HG02885 (cell line): ENCODE data around the gene TAF1A.

ENCODE experiments used
- ATAC-seq: cut with Tn5 transposase; IDR thresholded peaks from one replicate; pipeline ENCODE4 v1.9.1; 2021; ENCODE audit warnings: mild to moderate bottlenecking; ENCODE audit not compliant: unreplicated experiment, poor library complexity

Gene TAF1A

DNA sequence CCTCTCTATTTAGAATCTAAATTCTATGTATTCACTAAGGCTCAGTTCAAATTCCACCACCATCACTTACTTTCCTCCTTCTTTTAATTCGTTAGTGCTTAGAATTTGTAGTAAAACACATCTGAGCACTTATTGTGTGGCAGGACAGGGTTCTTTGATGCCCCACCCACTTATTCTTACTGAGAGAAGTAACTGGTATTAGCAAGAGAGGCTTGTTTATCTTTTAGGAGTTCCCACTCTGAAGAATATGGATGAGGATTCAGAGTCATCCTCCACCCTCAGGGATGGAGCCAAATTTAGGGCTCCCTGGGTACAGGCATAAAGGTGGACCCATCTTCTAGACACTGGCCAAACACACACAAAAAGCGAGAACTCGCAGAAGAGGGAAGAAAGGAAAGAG is 11.5 kb upstream of the TAF1A start:
- no peak for ATAC-seq

DNA sequence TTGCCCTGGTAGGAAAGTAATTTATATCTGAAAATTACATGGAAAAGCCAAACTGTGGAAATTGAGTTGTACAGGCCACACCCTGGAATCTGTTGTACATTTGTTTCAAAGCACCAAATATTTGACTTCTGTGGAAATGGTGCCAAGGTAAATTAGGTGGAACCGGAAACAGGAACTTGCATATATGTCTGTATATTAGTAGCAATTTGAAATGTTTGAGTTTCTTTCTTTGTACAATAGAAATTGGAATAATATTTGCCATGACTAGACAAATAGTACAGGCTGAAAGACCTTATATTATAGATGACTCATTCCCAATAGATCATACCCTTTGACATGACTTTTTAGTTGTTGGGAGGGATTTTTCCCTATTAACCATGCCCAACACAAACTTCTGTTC is 10.5 kb upstream of the TAF1A start:
- no peak for ATAC-seq

DNA sequence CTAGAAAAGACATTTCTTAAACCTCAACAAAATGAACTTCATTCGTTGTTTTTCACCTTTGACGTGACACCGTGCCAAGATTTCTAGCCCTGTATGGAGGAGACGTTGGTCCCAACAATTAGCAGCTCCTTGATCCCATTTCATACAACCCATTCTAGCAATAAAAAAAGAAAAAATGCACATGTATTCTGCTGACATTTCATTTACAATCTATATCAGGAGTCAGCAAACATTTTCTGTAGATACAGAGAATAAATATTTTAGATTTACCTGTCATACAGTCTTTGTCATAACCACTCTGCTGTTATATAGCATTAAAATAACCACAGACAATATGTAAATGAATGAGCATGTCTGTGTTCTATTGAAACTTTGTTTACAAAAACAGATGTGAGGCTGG is 7.0 kb upstream of the TAF1A start:
- ATAC-seq: no peak

DNA sequence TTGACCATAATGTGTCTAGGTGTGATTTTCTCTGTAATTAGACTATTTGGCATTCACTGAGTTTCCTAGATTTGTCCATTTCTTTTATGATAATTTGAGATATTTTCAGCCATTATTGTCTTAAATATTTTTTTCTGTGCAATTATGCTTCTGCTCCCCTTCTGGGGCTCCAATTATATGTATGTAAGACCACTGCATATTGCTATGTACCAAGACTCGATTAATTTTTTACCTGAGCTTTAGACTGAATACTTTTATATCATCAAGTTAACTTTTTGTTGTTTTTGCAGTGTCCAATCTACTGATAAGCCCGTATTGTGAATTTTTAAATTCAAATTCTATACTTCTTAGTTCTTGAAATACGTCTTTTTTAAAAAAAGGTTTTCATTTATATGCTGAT is 5.1 kb upstream of the TAF1A start:
- no peak for ATAC-seq

DNA sequence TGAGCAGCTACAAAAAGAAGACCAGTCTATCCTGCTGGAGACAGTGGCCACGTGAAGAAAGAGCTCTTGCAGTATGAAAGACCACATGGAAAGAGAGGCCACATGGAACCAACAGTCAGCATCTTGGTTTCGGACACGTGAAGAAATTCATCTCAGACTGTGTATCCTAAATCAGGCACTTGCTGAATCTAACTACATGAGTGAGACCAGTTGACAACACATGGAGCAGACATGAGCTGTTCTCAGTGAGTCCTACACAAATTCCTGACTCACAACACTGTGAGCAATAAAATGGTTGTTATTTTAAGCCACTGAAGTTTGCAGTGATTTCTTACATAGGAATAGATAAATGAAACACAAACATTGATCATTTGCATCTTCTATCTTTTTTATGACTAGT is 2.4 kb upstream of the TAF1A start:
- ATAC-seq: no peak

DNA sequence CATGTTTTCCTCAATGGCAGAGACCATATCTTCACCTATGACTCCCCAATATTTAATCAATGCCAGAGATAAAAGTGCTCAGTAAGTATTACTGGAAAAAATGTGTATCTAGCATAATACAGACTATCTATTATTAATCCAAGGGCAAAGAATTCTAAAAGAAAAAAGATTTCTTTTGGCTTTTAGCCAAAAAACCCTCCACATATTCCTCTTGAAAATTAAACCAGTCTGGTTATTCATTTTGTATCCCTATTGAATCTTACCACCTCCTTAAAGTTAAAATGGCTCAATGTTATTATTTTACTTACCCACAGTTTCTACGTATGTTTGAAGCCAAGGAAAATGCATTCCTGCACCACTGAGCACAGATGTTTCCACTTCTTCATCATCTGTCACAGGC is 1.6 kb downstream of the TAF1A start:
- ATAC-seq: no peak

DNA sequence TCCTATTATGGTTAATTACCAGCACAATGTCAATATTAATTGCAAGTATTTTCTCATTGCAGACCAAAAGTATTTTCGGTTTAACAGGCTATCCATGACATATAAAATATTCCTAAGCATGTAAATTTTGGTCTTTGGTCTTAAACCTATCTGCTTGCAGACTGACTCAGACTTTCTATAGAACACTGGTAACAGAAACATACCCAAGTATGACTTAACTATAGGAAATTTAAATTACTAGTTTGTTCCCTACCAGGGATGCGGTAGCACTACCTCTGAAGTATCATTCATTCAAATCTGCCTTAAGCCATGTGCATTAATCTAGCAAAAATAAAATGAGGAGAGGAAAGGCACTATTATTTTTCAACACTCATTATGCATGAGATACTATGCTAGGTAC is 2.9 kb downstream of the TAF1A start:
- ATAC-seq: no peak

DNA sequence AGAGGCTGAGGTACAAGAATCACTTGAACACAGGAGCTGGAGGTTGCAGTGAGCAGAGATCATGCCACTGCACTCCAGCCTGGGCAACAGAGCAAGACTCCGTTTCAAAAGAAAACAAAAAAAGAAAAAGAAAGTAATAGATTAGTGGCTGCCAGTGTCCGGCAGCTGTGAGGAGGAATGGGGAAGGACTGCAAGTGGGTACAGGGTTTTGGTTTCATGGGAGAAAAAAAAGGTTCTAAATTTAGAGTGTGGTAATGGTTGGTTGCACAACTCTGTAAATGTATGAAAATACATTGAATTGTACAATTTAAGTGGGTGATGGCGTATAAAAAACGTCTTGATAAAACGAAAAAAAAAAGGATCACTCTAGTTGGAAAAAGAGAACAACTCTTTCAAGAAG is 6.7 kb downstream of the TAF1A start:
- ATAC-seq: peak; percentile 84

DNA sequence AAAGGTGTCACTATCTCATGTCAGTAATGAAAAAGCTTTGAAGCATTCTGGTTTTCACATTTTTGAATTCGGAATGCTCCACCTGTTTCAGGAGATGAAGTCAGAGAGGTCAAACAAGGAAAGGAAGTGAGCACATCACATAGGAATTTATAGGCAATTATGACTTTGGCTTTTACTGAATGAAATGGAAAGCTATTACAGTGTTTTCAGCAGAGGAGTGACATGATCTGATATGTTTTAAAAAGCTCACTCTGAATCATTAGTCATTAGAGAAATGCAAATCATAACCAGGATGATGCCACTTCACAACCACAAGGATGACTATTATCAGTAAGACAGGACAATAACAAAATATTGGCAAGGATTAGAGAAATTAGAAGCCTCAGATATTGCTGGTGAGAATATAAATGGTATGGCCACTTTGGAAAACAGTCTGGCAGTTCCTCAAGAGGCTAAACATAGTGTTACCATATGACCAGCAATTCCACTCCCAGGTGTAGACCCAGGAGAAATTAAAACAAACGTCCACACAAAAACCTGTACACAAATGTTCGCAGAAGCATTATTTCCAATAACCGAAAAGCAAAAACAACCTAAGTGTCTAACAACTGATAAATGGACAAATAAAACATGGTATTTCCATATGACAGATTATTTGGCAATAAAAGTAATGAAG is 7.5 kb downstream of the TAF1A start:
- ATAC-seq: peak; percentile 60

DNA sequence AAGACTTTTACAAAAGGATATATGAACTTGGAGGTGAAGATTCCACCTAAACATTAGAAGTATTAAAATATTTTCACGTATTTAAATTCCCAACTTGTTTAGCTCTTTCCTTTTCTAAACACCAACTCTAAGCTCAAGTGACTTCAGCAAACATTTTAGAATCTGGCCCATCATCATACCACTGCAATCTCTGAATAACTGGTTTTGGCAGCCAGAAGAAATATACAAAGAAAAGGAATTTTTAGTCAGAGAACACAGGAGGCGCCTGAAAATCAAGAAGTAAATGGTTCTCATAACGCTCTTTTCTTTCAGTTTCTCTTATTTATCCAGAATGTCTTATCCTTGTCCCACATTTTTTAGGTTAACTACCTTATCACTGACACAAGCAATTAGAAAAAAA is 10.4 kb downstream of the TAF1A start:
- no peak for ATAC-seq

DNA sequence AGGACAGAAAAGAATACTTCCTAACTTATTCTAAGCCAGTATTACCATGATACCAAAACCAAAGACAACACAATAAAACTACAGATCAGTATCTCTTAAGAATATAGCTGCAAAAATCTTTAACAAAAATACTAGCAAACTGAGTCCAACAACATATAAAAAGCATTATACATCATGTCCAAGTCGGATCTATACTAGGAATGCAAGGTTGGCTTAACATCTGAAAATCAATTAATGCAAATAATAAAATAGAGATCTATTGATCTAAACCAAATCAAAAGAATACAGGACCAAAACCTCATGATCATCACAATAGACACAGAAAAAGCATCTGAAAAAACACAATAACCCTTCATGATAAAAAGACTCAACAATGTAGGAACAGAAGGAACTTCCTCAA is 18.9 kb downstream of the TAF1A start:
- no peak for ATAC-seq

DNA sequence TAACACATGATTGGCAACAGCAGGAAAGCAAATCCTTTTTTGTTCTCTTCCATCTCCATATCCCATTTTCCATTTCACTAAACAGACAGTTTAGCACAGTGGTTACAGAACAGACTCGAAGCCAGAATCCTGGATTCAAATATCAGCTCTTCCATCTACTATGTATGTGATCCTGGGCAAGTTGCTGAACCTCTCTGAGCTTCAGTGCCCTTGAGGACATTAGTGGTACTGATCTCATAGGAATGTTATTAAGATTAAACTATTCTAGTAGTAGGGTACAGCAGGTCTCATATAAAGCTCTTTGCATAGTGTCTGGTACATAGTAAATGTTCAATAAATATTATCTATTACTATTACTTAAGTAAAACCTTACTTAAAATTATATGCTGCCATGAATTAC is 28.1 kb downstream of the TAF1A start:
- no peak for ATAC-seq

DNA sequence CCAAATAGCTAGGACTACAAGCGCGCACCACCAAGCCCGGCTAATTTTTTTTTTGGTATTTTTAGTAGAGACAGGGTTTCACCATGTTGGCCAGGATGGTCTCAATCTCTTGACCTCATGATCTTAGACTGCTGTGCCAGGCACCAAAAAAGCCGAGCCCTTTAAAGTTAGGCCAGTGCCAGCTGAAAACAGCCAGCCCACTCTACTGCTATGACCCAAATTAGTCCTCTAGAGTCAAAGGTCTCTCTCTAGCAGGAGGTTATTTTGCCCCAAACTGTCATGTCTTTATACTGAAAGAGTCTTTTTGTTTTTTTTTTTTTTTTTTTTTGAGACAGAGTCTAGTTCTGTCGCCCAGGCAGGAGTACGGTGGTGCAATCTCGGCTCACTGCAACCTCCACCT is 32.2 kb downstream of the TAF1A start:
- ATAC-seq: no peak

DNA sequence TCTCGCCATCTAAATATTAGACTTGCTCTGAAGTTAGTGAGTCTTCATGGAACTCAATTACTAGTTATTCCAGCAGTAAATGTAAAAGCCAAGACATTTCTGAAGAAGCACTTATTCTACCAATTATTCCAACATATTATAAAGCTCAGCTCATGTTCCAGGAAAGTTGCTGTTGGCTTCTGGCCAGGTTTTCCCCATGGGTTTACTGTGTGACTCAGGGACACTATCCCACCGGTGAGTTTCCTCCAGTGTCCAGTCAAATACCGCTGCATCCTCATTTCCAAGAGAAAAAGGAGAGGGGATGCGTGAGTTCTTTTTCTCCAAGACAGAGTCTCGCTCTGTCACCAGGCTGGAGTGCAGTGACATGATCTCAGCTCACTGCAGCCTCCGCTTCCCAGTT is 32.6 kb downstream of the TAF1A start:
- ATAC-seq: no peak

DNA sequence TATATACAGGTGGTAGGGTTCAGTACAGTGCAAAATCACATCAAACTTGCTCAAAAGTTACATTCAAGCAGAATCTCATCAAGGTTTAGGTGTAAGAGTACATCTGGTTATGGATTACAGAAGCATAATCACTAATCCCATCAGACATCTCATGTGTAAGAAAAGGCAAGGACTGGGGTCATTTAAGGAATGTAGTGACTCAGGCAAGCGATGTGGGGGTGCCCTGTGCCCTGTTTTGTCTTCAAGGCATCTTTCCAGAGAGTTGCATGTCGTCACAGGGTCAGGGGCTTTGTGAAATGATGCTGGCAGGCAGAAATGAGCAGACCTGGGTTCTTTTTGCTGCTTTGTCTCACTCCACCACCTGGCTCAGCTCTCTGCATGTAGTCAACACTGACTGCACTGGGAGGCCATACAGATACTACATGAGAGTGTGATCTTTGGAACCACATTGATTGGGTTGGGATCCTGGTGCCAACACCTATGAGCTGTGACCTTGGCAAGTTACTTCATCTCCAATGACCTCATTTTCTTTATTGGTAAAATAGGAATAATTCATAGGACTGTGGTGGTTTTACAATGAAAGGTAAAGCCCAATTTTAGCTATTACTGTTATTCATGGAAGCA is 33.6 kb downstream of the TAF1A start:
- ATAC-seq: no peak

DNA sequence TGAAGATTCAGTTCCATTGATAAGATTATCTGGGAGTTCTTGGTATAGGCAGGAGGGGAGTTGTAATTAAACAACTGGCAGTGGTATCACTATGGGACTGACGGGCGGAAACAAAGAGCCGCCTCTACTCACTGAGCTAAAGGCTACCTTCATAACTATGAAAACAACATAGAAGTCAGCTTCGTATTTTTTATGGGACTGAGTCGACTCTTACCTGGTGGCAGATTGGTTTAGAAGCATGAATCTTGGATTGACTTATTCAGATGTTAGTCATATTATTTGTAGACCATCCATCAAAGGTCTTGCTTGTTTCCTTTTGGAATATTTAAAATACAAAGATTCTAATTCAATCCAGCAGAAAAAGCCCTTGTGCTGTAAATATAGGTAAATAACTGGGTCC is 35.6 kb downstream of the TAF1A start:
- ATAC-seq: no peak

DNA sequence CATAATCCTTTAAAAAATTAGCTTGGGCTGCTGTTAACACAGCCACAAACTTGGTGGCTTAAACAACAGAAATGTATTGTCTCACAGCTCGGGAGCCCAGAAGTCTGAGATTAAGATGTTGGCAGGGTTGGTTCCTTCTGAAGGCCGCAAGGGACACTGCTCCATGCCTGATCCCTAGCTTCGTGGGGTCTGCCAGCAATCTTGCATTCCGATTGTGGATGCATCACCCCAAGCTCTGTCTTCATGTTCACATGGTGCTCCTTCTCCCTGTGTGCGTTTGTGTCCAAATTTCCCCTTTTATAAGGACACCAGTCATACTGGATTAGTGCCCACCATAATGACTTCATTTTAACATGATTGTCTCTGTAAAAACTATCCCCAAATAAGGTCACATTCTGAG is 36.9 kb downstream of the TAF1A start:
- ATAC-seq: no peak

DNA sequence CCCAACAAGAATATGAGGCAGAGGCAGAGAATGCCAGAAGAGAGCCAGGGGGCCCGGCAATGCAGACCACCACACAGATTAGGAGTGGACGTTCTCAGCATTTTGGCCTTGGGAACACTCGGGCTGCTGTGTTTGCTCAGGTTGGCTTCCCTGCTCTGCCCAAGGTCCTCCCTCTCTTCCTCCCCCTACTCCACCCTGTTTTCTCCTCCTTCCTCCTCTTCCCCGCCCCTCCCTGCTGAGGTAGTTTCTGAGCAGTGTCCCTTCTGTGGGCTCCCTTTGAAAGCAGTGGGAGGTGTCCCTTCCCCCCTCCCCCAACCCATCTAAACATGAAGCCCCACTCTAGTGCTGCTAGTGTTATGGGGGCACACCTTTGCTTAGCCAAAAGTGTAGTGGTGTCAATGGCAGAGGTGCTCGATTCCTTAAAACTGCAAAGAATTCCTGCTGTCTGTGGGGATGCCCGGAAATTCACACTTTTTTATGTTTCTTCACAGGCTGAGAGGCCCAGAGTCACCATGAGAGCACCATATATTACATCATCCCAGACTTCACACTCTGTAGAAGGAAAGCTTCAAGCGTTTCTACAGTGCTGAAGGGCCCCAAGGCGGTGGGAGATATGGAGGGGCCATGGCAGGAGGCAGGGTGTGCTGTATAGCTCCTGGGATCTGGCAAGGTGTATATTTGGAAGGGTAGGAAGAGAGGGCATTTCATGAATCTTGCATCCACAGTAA is 41.6 kb downstream of the TAF1A start, which contains the start of gene HHIPL2:
Gene HHIPL2, minus strand, starts transcription at position 161 of the 728 bp plus-strand sequence. Its CDS starts 60 bp downstream, at position 101.
- no peak for ATAC-seq

DNA sequence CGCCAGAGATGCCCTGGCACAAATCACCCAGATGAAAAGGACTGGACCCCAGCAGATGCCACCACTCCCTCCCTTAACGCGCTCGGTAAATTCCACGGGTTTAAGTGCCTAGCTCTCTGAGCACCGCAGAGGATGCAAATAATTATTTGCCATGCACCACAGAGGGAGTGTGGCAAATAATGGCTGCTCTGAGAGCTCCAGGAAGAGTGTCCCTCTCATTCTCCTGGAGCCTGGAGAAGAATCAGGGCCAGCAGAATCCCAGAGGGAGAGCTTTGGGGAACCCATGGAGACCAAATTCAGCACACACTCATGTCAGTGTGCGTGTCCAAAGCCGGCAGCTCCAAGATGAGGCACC is 42.5 kb downstream of the TAF1A start:
- ATAC-seq: no peak

DNA sequence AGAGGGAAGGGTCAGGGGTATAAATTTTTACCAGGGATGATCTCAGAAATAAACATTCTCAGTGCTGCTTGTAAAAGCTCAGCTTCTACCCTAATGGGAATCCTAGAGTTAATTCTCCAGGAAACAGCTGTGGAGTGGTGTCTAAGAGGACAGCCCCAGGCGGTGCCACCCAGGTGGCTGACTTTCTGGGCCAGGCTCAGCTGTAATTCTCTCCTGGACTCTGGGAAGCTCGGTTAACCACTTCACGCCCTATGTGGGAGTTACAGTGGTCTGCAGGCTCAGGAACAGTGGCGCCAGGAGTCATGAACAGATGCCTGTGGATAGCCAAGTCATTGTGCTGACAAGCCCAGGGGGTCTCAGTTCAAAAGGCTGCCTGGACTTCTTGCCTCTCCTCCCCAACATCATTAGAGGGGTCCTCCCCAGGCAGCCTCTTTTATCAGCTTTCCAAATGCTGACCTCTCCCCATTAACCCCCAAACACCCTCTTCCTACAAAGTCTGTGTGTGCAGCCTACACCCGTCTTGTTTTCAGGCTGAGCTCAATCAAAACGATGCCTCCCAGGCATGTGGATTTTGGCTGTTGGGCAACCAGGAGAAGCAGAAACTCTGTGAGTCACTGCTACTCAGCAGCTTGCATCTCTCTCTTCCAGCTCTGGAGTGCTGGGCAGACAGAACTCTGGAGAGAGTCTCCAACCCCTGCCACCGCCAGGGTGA is 43.0 kb downstream of the TAF1A start:
- no peak for ATAC-seq

DNA sequence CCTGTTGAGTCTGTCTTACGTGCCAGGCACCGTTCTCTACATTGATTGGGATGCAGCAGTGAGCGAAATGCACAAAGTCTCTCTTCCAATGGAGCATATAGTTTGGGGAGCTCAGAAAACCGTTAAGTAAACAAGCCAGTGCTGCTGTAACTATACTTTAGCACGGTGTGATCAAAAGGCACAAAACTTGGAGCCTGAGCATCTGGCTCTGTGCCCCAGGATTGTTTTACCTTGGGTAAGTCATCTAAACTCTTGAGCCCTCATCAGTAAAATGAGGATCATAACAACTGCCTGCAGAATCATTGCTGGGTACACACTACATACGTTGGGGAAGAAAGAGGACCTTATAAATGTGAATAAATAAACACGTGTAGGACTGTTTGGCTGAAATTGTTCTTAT is 43.6 kb downstream of the TAF1A start:
- ATAC-seq: no peak
